GM23338 (cell line): ENCODE data around the gene CRYBB2. TPM values are rescaled to one million over a fixed set of nuclear protein-coding genes. Genes with fewer than 3 reads are reported as not detected.

Source experiments
- ATAC-seq: fragments of 200-7000 bp; cut with Tn5 transposase; 3 replicates; pipeline ENCODE4 v1.9.1; 2020
- DNase-seq: peaks from one replicate; pipeline ENCODE4 v3.0.0-alpha.2; 2015; ENCODE audit warnings: low spot score
- H2AFZ ChIP-seq: fragments of 200-600 bp; sonication (generic); 2 replicates; pipeline ENCODE4 v1.8.0; 2016; ENCODE audit warnings: antibody characterized with exemption, mild to moderate bottlenecking, moderate library complexity
- H3F3A ChIP-seq: fragments of 200-600 bp; sonication (generic); replicated peaks from 2 replicates; pipeline ENCODE4 v1.8.0; 2017; ENCODE audit warnings: antibody characterized with exemption, mixed run types, low read depth
- H3K27ac ChIP-seq: fragments of 200-600 bp; sonication (generic); 2 replicates; pipeline ENCODE4 v1.6.1; 2016; ENCODE audit warnings: low read depth
- H3K27me3 ChIP-seq: fragments of 200-600 bp; sonication (generic); 2 replicates; pipeline ENCODE4 v1.8.0; 2016; ENCODE audit warnings: mild to moderate bottlenecking, mixed run types, moderate library complexity; ENCODE audit not compliant: insufficient read depth
- H3K36me3 ChIP-seq: fragments of 200-600 bp; sonication (generic); 2 replicates; pipeline ENCODE4 v1.8.0; 2016; ENCODE audit warnings: mild to moderate bottlenecking; ENCODE audit not compliant: insufficient read depth
- H3K4me1 ChIP-seq: fragments of 200-600 bp; sonication (generic); 2 replicates; pipeline ENCODE4 v1.8.0; 2016; ENCODE audit warnings: mild to moderate bottlenecking, moderate library complexity; ENCODE audit not compliant: insufficient read depth
- H3K4me2 ChIP-seq: fragments of 200-600 bp; sonication (generic); 2 replicates; pipeline ENCODE4 v1.7.1; 2017; ENCODE audit warnings: mixed run types
- H3K4me3 ChIP-seq: fragments of 200-600 bp; sonication (generic); 2 replicates; pipeline ENCODE4 v1.6.1; 2016; ENCODE audit warnings: mixed run types
- H3K79me2 ChIP-seq: fragments of 200-600 bp; sonication (generic); replicated peaks from 2 replicates; pipeline ENCODE4 v1.8.0; 2017; ENCODE audit warnings: mild to moderate bottlenecking; ENCODE audit not compliant: insufficient read depth
- H3K9me2 ChIP-seq: fragments of 200-600 bp; sonication (generic); 2 replicates; pipeline ENCODE4 v1.8.0; 2017; ENCODE audit not compliant: insufficient read depth
- H4K20me1 ChIP-seq: fragments of 200-600 bp; sonication (generic); replicated peaks from 2 replicates; pipeline ENCODE4 v1.8.0; 2017; ENCODE audit warnings: mild to moderate bottlenecking; ENCODE audit not compliant: insufficient read depth
- H3K27ac Mint-ChIP-seq: 2 replicates; pipeline ENCODE4 v1.8.0; 2020; ENCODE audit warnings: inconsistent platforms, mild to moderate bottlenecking, moderate library complexity, mixed read lengths
- H3K27me3 Mint-ChIP-seq: 3 replicates; pipeline ENCODE4 v1.8.0; 2022; ENCODE audit warnings: low read depth, mild to moderate bottlenecking, moderate library complexity, mixed read lengths, inconsistent platforms; ENCODE audit not compliant: insufficient read depth, poor library complexity
- H3K36me3 Mint-ChIP-seq: 3 replicates; pipeline ENCODE4 v1.8.0; 2021; ENCODE audit warnings: low read depth, mild to moderate bottlenecking, inconsistent platforms, moderate library complexity, mixed read lengths
- H3K4me1 Mint-ChIP-seq: 3 replicates; pipeline ENCODE4 v1.8.0; 2020; ENCODE audit warnings: mild to moderate bottlenecking, inconsistent platforms, mixed read lengths
- H3K4me3 Mint-ChIP-seq: 3 replicates; pipeline ENCODE4 v1.8.0; 2021; ENCODE audit warnings: moderate library complexity, mild to moderate bottlenecking, inconsistent platforms, mixed read lengths
- H3K9me3 Mint-ChIP-seq: 3 replicates; pipeline ENCODE4 v1.8.0; 2020; ENCODE audit warnings: moderate library complexity, mild to moderate bottlenecking, inconsistent platforms, mixed read lengths
- CREB1 ChIP-seq: fragments of 250-450 bp; sonication (Bioruptor Pico); IDR thresholded peaks from 2 replicates; pipeline ENCODE4 v1.5.0; 2020; ENCODE audit warnings: low read depth, mild to moderate bottlenecking, moderate library complexity
- EZH2phosphoT487 ChIP-seq: fragments of 200-600 bp; sonication (generic); IDR thresholded peaks from one replicate; pipeline ENCODE4 v1.8.1; 2018; ENCODE audit warnings: antibody characterized with exemption; ENCODE audit not compliant: unreplicated experiment
- JUNB ChIP-seq: IDR thresholded peaks from one replicate; pipeline ENCODE4 v1.6.1; 2016; ENCODE audit warnings: antibody characterized with exemption; ENCODE audit not compliant: unreplicated experiment
- NANOG ChIP-seq: IDR thresholded peaks from 2 replicates; pipeline ENCODE4 v1.6.1; 2016; ENCODE audit warnings: antibody characterized with exemption, borderline replicate concordance
- POLR2AphosphoS5 ChIP-seq: IDR thresholded peaks from 2 replicates; pipeline ENCODE4 v1.6.1; 2016; ENCODE audit warnings: antibody characterized with exemption, low read depth
- STAT1 ChIP-seq: IDR thresholded peaks from one replicate; pipeline ENCODE4 v1.6.1; 2016; ENCODE audit warnings: antibody characterized with exemption; ENCODE audit not compliant: unreplicated experiment
- ZNF114 ChIP-seq: fragments of 250-450 bp; sonication (Bioruptor Pico); IDR thresholded peaks from 2 replicates; pipeline ENCODE4 v1.5.0; 2020; ENCODE audit warnings: mild to moderate bottlenecking, moderate library complexity
- ZNF331 ChIP-seq: fragments of 250-450 bp; sonication (Bioruptor Pico); IDR thresholded peaks from 2 replicates; pipeline ENCODE4 v1.5.0; 2020; ENCODE audit warnings: low read depth, mild to moderate bottlenecking, moderate library complexity
- polyA plus RNA-seq: library from polyadenylated mRNA; unstranded; fragments of >200 nt; fragmentation: Nextera tagmentation; extraction: Ambion mirVana; gene quantifications from 2 replicates; pipeline ENCODE4 v1.2.1, GENCODE V29; 2016
- total RNA-seq: library from RNA; depleted of rRNA; stranded (reverse); fragments of >200 nt; shearing (Covaris generic); gene quantifications from 2 replicates; pipeline ENCODE4 v1.2.3, GENCODE V29; 2014
- TF ChIP-seq, protein P1 (sequence below): fragments of 250-450 bp; sonication (Bioruptor Pico); IDR thresholded peaks from 2 replicates; pipeline ENCODE4 v1.5.0; 2020; ENCODE audit warnings: mild to moderate bottlenecking, moderate library complexity
- TF ChIP-seq, protein P2 (sequence below): IDR thresholded peaks from 2 replicates; pipeline ENCODE4 v1.6.1; 2016; ENCODE audit warnings: antibody characterized with exemption

The CRYBB2 gene
- total and polyA plus RNA-seq, 2 experiments from 2014 or later, result 0.26 to 1.0 TPM

DNA sequence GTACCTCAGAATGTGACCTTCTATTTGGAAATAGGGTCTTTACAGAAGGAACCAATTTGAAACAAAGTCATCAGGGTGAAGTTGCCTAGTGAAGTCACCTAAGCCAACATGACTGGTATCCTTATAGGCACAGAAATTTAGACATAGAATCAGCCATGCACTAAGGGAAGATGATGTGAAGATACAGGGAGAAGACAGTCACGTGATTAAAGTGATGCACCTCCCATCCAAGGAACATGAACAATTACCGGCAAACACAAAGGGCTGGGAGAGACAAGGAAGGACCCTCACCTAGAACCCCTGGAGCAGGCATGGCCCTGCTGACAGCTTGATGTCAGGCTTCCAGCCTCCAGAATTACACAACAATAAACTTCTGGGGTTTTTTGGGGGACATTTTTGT, 3.2 kb upstream of the CRYBB2 start (continued):
- TF ChIP-seq, protein P1, sequence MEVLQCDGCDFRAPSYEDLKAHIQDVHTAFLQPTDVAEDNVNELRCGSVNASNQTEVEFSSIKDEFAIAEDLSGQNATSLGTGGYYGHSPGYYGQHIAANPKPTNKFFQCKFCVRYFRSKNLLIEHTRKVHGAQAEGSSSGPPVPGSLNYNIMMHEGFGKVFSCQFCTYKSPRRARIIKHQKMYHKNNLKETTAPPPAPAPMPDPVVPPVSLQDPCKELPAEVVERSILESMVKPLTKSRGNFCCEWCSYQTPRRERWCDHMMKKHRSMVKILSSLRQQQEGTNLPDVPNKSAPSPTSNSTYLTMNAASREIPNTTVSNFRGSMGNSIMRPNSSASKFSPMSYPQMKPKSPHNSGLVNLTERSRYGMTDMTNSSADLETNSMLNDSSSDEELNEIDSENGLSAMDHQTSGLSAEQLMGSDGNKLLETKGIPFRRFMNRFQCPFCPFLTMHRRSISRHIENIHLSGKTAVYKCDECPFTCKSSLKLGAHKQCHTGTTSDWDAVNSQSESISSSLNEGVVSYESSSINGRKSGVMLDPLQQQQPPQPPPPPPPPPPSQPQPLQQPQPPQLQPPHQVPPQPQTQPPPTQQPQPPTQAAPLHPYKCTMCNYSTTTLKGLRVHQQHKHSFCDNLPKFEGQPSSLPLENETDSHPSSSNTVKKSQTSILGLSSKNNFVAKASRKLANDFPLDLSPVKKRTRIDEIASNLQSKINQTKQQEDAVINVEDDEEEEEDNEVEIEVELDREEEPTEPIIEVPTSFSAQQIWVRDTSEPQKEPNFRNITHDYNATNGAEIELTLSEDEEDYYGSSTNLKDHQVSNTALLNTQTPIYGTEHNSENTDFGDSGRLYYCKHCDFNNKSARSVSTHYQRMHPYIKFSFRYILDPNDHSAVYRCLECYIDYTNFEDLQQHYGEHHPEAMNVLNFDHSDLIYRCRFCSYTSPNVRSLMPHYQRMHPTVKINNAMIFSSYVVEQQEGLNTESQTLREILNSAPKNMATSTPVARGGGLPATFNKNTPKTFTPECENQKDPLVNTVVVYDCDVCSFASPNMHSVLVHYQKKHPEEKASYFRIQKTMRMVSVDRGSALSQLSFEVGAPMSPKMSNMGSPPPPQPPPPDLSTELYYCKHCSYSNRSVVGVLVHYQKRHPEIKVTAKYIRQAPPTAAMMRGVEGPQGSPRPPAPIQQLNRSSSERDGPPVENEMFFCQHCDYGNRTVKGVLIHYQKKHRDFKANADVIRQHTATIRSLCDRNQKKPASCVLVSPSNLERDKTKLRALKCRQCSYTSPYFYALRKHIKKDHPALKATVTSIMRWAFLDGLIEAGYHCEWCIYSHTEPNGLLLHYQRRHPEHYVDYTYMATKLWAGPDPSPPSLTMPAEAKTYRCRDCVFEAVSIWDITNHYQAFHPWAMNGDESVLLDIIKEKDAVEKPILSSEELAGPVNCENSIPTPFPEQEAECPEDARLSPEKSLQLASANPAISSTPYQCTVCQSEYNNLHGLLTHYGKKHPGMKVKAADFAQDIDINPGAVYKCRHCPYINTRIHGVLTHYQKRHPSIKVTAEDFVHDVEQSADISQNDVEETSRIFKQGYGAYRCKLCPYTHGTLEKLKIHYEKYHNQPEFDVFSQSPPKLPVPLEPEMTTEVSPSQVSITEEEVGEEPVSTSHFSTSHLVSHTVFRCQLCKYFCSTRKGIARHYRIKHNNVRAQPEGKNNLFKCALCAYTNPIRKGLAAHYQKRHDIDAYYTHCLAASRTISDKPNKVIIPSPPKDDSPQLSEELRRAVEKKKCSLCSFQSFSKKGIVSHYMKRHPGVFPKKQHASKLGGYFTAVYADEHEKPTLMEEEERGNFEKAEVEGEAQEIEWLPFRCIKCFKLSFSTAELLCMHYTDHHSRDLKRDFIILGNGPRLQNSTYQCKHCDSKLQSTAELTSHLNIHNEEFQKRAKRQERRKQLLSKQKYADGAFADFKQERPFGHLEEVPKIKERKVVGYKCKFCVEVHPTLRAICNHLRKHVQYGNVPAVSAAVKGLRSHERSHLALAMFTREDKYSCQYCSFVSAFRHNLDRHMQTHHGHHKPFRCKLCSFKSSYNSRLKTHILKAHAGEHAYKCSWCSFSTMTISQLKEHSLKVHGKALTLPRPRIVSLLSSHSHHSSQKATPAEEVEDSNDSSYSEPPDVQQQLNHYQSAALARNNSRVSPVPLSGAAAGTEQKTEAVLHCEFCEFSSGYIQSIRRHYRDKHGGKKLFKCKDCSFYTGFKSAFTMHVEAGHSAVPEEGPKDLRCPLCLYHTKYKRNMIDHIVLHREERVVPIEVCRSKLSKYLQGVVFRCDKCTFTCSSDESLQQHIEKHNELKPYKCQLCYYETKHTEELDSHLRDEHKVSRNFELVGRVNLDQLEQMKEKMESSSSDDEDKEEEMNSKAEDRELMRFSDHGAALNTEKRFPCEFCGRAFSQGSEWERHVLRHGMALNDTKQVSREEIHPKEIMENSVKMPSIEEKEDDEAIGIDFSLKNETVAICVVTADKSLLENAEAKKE (CRISPR knock-in tag), result no peak
- TF ChIP-seq ZNF114 (CRISPR knock-in tag) (no peak), ZNF331 (CRISPR knock-in tag) (no peak), POLR2AphosphoS5 (no peak), EZH2phosphoT487 (no peak), JUNB (no peak), STAT1 (no peak)
- TF ChIP-seq, protein P2, sequence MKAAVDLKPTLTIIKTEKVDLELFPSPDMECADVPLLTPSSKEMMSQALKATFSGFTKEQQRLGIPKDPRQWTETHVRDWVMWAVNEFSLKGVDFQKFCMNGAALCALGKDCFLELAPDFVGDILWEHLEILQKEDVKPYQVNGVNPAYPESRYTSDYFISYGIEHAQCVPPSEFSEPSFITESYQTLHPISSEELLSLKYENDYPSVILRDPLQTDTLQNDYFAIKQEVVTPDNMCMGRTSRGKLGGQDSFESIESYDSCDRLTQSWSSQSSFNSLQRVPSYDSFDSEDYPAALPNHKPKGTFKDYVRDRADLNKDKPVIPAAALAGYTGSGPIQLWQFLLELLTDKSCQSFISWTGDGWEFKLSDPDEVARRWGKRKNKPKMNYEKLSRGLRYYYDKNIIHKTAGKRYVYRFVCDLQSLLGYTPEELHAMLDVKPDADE, result no peak

DNA sequence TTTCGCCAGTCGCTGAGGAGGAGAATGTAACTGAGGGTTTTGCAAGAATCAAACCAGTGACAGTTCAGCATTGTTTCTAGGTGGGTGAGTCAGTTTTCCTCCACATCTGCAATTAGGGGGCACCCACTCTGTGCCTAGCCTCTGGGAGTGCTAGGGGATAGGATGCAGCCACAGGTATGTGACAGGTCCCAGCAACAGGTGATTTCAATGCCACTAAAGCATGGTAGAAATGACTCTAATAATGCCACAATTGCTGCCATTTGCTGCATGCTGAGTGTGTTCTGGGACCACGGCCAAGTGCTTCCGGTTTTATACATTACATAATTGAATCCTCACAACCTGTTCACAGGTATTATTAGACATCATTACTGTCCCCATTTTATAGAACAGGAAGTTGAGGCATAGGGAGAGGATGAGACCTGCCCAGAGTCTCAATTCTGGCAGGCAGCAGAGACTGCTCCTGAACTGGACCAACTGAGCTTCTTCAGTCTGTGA, 556 bp downstream of the CRYBB2 start:
- Histone ChIP-seq H4K20me1 (no peaks in the 10 kb centered on the region), H3K27ac (no peak overlapping the region), H3F3A (no peaks in the 10 kb centered on the region), H3K4me2 (no peak overlapping the region), H3K36me3 (no peaks in the 10 kb centered on the region), H3K9me2 (0 out of 2 replicates have a peak, but pooled peaks cover 3% of the 10 kb centered on the region), H3K4me1 (no peaks in the 10 kb centered on the region), H3K27me3 (no peaks in the 10 kb centered on the region), H3K4me3 (no peak overlapping the region), H2AFZ (no peak overlapping the region), H3K79me2 (no peaks in the 10 kb centered on the region)
- Mint-ChIP-seq H3K9me3 (0 out of 3 replicates have a peak, but pooled peaks cover 2% of the 10 kb centered on the region), H3K4me1 (no peaks in the 10 kb centered on the region), H3K4me3 (no peak overlapping the region), H3K27me3 (peaks cover 7% of the 10 kb centered on the region), H3K36me3 (no peaks in the 10 kb centered on the region), H3K27ac (no peak overlapping the region)
- DNase-seq (no peak), ATAC-seq (no peak)
- TF ChIP-seq CREB1, result no peak
- TF ChIP-seq NANOG, result no peak
- TF ChIP-seq, protein P2, result no peak
